Astrocyte of the cerebellum (primary cell): ENCODE measurements around the gene IFI6.

Source experiments
- DNase-seq: peaks from one replicate; pipeline ENCODE4 v3.0.0-alpha.2; 2011; ENCODE audit warnings: low read depth
- H3K4me3 ChIP-seq: 2 replicates; pipeline ENCODE4 v1.5.1; 2011; ENCODE audit warnings: mild to moderate bottlenecking, low read depth, low read length, moderate library complexity
- CTCF ChIP-seq: IDR thresholded peaks from 2 replicates; pipeline ENCODE4 v1.5.1; 2012; ENCODE audit warnings: low read length, low read depth, moderate library complexity, mild to moderate bottlenecking; ENCODE audit errors: missing control alignments
- in situ Hi-C: cut with HindIII; loops from 2 replicates; pipeline ENCODE4 v1.10.0; 2017; ENCODE audit warnings: low sequenced_read_pairs

IFI6 gene

GRCh38 chr1:27650539-27651175 lies 21.3 kb downstream of the IFI6 start:
- DNase-seq: no peak
- no peak for TF ChIP-seq CTCF
- in situ Hi-C loops: no loop called here
- no peak overlapping the region for H3K4me3 ChIP-seq

- in situ Hi-C loops: no loop called here
- TF ChIP-seq CTCF: no peak
- DNase-seq: no peak
Observed at GRCh38 chr1:27650171-27650538, 21.8 kb downstream of the IFI6 start.

GRCh38 chr1:27649306-27649635 lies 22.7 kb downstream of the IFI6 start:
- TF ChIP-seq CTCF: no peak
- in situ Hi-C loops: no loop called here
- no peak for DNase-seq
- no peak overlapping the region for H3K4me3 ChIP-seq

More at GRCh38 chr1:27650171-27650538, 21.8 kb downstream of the IFI6 start:
- no peak overlapping the region for H3K4me3 ChIP-seq

DNA sequence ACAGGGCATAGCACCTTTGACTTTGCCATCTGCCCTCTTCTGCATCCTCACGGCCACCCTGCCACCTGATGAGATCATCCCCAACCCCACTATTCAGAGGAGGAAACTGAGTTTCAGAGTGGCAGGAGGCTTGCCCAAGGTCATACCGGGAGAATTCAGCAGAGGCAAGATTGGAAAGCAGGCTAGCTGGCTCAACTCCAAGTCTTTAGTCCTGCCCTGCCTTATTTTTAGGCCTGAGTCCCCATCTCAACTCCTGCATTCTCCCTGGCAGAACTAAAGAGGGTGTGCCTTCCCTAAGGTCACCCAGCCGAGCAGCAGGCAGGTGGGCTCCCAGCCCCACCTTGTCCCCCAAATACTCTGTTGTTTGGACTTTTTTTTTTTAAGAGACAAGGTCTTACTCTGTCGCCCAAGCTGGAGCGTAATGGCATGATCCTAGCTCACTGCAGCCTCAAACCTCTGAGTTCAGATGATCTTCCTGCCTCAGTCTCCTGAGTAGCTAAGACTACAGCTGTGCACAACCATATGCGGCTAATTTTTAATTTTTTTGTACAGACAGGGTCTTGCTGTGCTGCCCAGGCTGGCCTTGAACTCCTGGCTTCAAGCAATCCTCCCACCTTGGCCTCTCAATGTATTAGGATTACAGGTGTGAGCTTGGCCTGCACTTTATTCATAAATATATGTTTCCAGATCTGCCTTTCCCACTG lies 23.2 kb downstream of the IFI6 start:
- no peak for DNase-seq
- H3K4me3 ChIP-seq: no peak overlapping the region
- in situ Hi-C loops: no loop called here
- no peak for TF ChIP-seq CTCF

- in situ Hi-C loops: no loop called here
- H3K4me3 ChIP-seq: no peak overlapping the region
- no peak for TF ChIP-seq CTCF
- DNase-seq: no peak
Observed at GRCh38 chr1:27647328-27647727, 24.7 kb downstream of the IFI6 start.

GRCh38 chr1:27646676-27647075 lies 25.3 kb downstream of the IFI6 start:
- no peak overlapping the region for H3K4me3 ChIP-seq
- in situ Hi-C loops: no loop called here
- no peak for TF ChIP-seq CTCF
- DNase-seq: no peak

DNA sequence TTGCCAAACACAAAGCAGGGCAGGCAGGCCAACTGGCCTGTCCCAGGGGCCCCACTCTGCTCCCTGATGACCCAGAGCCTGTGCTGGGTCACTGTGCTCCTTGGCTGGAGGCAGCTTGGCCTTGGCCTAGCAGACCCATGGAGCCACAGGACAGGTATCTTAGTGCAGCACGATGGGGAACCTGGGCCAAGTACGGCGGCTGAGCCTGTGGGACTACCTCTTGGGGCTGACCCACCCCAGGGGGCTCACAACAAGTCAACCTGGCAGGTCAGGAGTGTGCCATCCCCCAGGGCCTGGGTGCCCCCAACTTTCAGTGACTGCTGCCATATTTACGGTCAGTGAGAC lies 26.9 kb downstream of the IFI6 start:
- in situ Hi-C loops: no loop called here
- no peak for DNase-seq
- no peak for TF ChIP-seq CTCF
- no peak overlapping the region for H3K4me3 ChIP-seq
